IgD-negative memory B cell (primary cell): ENCODE data around the gene GNAQ. TPM values are rescaled to one million over a fixed set of nuclear protein-coding genes. Genes with fewer than 3 reads are reported as not detected.

Experiments used
- H3K27ac Mint-ChIP-seq, 3 donors: one replicate each; pipeline ENCODE4 v1.8.0; 2020 to 2022; ENCODE audit warnings: mild to moderate bottlenecking in 3 of 3, mixed read lengths in 3 of 3, moderate library complexity in 1 of 3
- H3K27me3 Mint-ChIP-seq: one replicate; pipeline ENCODE4 v1.8.0; 2021; ENCODE audit warnings: mixed read lengths
- H3K36me3 Mint-ChIP-seq: one replicate; pipeline ENCODE4 v1.8.0; 2020; ENCODE audit warnings: mild to moderate bottlenecking, mixed read lengths
- H3K4me1 Mint-ChIP-seq, 3 donors: one replicate each; pipeline ENCODE4 v1.8.0; 2020 to 2022; ENCODE audit warnings: mixed read lengths in 3 of 3, mild to moderate bottlenecking in 1 of 3
- H3K4me3 Mint-ChIP-seq, 4 donors: one replicate each; pipeline ENCODE4 v1.8.0; 2020 to 2022; ENCODE audit warnings: mild to moderate bottlenecking in 4 of 4, mixed read lengths in 4 of 4, moderate library complexity in 3 of 4
- H3K9me3 Mint-ChIP-seq, 3 donors: one replicate each; pipeline ENCODE4 v1.8.0; 2020 to 2021; ENCODE audit warnings: mixed read lengths in 3 of 3, mild to moderate bottlenecking in 1 of 3
- polyA plus RNA-seq: library from polyadenylated mRNA; unstranded; fragments of 300-500 nt; fragmentation: Illumina TruSeq; gene quantifications from one replicate; pipeline ENCODE4 v1.2.3, GENCODE V29; 2021

The GNAQ gene
- polyA plus RNA-seq, 1 donor from 2014 or later: 0.39 TPM

DNA sequence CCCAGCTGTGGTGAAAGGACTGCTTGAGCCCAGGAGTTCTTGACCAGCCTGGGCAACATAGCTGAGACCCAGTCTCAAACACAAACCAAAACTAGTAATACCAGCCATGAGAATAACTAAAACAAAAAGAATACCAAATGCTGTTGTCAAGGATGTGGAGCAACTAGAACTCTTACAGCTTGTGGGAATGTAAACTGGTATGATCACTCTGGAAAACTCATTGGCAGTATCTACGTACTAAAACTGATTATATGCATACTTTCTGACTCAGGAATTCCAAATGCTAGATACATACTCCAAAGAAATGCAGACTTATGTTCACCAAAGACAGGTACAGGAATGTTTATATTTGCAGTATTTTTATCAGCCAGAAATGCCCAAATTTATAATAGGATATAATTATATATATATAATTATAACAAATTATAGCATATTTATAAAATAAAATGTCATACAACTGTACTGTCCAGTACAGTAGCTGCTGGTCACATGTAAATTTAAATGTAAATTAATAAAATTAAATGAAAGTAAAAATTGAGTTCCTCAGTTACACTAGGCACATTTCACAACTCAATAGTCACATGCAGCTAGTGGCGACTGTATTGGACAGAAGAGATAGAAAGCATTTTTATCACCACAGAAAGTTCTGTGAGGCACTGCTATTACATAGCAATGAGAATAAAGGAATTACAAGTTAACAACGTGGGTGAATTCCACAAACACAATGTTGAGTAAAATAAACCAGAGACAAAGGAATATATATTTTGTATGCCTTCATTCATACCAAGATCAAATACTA is 118.5 kb downstream of the GNAQ start:
- Mint-ChIP-seq H3K9me3 (no peaks in the 10 kb centered on the region), H3K27me3 (peaks cover 14% of the 10 kb centered on the region), H3K4me3 (no peak overlapping the region), H3K4me1 (peaks cover 0 to 3% (median 0%) of the 10 kb centered on the region in 3 donors), H3K27ac (no peak overlapping the region), H3K36me3 (no peaks in the 10 kb centered on the region)

GRCh38 chr9:77911928-77912327 is 119.7 kb downstream of the GNAQ start:
- H3K36me3 Mint-ChIP-seq: no peaks in the 10 kb centered on the region
- H3K9me3 Mint-ChIP-seq: no peaks in the 10 kb centered on the region
- no peak overlapping the region for H3K27ac Mint-ChIP-seq
- peaks cover 0 to 2% (median 0%) of the 10 kb centered on the region in 3 donors for H3K4me1 Mint-ChIP-seq
- no peak overlapping the region for H3K4me3 Mint-ChIP-seq
- peaks cover 18% of the 10 kb centered on the region for H3K27me3 Mint-ChIP-seq

GRCh38 chr9:77910194-77910621 is 121.4 kb downstream of the GNAQ start:
- H3K27me3 Mint-ChIP-seq: peaks cover 22% of the 10 kb centered on the region
- H3K9me3 Mint-ChIP-seq: no peaks in the 10 kb centered on the region
- peaks cover 0 to 2% (median 0%) of the 10 kb centered on the region in 3 donors for H3K4me1 Mint-ChIP-seq
- no peaks in the 10 kb centered on the region for H3K36me3 Mint-ChIP-seq
- no peak overlapping the region for H3K27ac Mint-ChIP-seq
- H3K4me3 Mint-ChIP-seq: no peak overlapping the region

DNA sequence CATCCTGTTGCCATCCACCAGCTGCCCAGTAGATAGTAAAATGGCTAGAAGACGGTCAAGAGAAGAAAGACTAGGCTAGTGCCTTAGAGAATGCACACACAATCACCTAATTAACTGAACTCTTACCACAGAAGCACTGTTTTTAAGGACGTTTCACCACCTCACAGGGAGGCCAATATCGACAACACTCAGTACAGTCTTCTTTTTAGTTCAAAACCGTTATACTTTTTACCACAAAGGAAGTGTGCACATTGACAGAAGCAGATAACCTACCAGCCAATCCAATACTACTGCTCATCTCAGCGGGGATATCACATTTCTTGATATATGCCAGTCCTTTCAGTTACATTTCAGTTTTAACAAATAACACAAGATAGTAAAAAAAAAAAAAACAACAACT is 122.3 kb downstream of the GNAQ start:
- Mint-ChIP-seq H3K27ac (peak overlapping the region in 1 of 3 donors; percentile 67), H3K9me3 (no peaks in the 10 kb centered on the region), H3K36me3 (no peaks in the 10 kb centered on the region), H3K4me1 (peaks cover 0 to 2% (median 0%) of the 10 kb centered on the region in 3 donors), H3K4me3 (no peak overlapping the region), H3K27me3 (peaks cover 22% of the 10 kb centered on the region)

GRCh38 chr9:77908293-77908692 is 123.3 kb downstream of the GNAQ start:
- Mint-ChIP-seq H3K9me3 (no peaks in the 10 kb centered on the region), H3K27me3 (peaks cover 22% of the 10 kb centered on the region), H3K36me3 (no peaks in the 10 kb centered on the region), H3K27ac (no peak overlapping the region), H3K4me1 (peaks cover 0 to 2% (median 0%) of the 10 kb centered on the region in 3 donors), H3K4me3 (no peak overlapping the region)

DNA sequence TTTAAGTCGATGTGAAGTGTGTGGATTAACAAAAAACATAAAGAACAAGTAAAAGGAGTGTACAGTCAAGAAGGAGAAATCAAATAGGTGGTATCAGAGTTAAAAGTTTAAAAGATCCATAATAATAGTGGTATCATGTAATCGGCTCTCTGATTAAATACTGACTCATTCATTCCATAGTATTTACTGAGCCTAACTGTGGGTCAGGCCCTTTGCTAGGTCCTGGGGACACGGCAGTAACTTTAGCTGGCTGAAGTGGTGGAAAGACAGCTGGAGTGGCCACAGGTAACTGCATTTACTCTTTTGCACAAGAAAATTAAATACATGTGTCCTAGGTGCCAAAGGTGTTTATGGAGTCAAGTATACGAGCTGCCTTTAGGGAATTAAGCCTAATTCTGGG is 124.0 kb downstream of the GNAQ start:
- H3K4me3 Mint-ChIP-seq: no peak overlapping the region
- H3K9me3 Mint-ChIP-seq: no peaks in the 10 kb centered on the region
- no peaks in the 10 kb centered on the region for H3K36me3 Mint-ChIP-seq
- H3K4me1 Mint-ChIP-seq: peaks cover 0 to 2% (median 0%) of the 10 kb centered on the region in 3 donors
- no peak overlapping the region for H3K27ac Mint-ChIP-seq
- H3K27me3 Mint-ChIP-seq: peaks cover 20% of the 10 kb centered on the region

GRCh38 chr9:77906991-77907390 is 124.6 kb downstream of the GNAQ start:
- Mint-ChIP-seq H3K4me3 (no peak overlapping the region), H3K27ac (no peak overlapping the region), H3K27me3 (peaks cover 20% of the 10 kb centered on the region), H3K36me3 (no peaks in the 10 kb centered on the region), H3K9me3 (no peaks in the 10 kb centered on the region), H3K4me1 (peaks cover 0 to 2% (median 0%) of the 10 kb centered on the region in 3 donors)

- H3K27ac Mint-ChIP-seq: no peak overlapping the region
- H3K4me3 Mint-ChIP-seq: no peak overlapping the region
- peaks cover 13% of the 10 kb centered on the region for H3K27me3 Mint-ChIP-seq
- H3K4me1 Mint-ChIP-seq: no peaks in the 10 kb centered on the region
- no peaks in the 10 kb centered on the region for H3K36me3 Mint-ChIP-seq
- H3K9me3 Mint-ChIP-seq: no peaks in the 10 kb centered on the region
Measured at GRCh38 chr9:77903666-77904285, 127.8 kb downstream of the GNAQ start.

DNA sequence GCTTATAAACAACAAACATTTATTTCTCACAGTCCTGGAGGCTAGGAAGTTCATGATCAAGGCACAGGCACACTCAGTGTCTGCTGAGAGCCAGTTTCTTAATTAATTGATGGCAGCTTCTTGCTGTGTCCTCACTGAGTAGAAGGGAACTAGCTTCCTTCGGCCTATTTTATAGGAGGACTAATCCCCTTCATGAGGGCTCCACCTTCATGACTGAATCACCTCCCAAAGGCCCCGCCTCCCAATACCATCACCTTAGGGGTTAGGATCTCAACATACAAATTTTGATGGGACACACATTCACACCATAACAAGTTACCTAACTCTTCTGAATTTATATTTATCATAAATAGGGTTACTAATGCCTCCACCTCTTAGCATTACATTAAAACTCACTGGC is 129.8 kb downstream of the GNAQ start:
- no peak overlapping the region for H3K27ac Mint-ChIP-seq
- H3K9me3 Mint-ChIP-seq: peaks cover 0 to 1% (median 0%) of the 10 kb centered on the region in 3 donors
- H3K4me3 Mint-ChIP-seq: no peak overlapping the region
- H3K27me3 Mint-ChIP-seq: peaks cover 6% of the 10 kb centered on the region
- H3K4me1 Mint-ChIP-seq: no peaks in the 10 kb centered on the region
- H3K36me3 Mint-ChIP-seq: no peaks in the 10 kb centered on the region

DNA sequence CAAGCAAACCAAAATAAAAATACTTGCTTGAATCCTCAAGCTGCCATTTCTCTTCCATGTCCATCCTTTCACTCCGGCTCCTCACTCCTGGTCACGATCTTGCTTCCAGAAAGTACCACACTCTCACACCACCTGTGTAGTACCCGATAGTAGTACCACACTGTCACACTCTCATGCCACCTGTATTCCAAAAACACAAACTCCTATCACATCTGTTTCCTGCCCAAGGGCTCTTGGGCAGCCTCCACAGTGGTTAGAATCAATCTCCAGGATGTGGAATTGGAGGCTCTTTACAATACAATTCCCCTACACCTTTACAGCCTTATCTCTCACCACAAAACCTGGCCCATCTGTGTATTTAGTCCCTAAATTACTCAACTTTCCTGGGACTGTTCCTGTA is 130.6 kb downstream of the GNAQ start:
- Mint-ChIP-seq H3K27ac (no peak overlapping the region), H3K9me3 (peaks cover 0 to 4% (median 0%) of the 10 kb centered on the region in 3 donors), H3K36me3 (no peaks in the 10 kb centered on the region), H3K4me1 (no peaks in the 10 kb centered on the region), H3K27me3 (peaks cover 6% of the 10 kb centered on the region), H3K4me3 (no peak overlapping the region)

DNA sequence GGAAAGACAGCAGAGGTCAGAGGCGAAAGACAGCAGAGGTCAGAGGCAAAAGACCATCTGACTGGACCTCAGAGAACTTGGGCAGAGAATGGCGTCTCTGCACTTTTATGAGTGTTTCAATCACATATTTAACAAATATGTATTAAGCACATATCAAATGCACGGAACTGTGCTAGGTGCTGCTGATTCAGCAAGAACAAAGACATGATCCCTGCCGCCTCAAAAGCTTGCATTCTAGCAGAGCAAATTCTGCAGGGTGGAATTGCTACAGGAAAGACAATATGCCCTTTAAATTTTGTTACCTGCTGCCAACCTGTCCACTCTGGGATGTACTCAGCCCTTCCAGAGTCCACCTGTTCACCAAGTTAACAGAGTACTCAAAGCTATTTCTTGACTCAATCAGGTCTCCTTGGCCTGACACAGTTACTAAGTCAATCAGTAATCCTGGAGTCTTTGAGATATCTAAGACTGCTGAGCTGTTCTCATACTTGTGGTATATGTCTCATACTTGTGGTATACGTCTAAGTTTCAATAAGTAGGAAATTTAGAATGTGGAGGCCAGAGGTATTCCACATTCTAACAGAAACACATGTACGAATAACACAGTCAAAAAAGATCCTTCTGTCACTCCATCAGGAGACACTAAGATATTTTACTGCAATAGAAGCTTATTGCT is 131.8 kb downstream of the GNAQ start:
- no peak overlapping the region for H3K27ac Mint-ChIP-seq
- H3K9me3 Mint-ChIP-seq: peaks cover 0 to 4% (median 0%) of the 10 kb centered on the region in 3 donors
- H3K4me1 Mint-ChIP-seq: no peaks in the 10 kb centered on the region

DNA sequence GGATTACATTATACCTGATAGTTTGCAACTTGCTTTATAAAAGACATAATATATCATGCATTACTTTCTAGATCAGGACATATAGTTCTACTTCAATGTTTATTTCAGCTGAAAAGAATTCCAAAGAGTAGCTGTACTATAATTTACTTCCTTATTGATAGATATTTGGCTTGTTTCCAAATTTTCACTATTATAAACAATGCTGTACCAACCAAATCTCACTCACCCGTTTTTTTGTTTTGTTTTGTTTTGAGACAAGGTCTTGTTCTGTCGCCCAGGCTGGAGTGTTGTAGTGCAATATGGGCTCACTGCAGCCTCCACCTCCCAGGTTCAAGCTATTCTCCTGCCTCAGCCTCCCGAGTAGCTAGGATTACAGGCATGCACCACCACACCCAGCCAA is 132.7 kb downstream of the GNAQ start:
- Mint-ChIP-seq H3K27me3 (peaks cover 3% of the 10 kb centered on the region), H3K9me3 (peaks cover 0 to 4% (median 0%) of the 10 kb centered on the region in 3 donors), H3K36me3 (no peaks in the 10 kb centered on the region), H3K27ac (no peak overlapping the region), H3K4me1 (no peaks in the 10 kb centered on the region), H3K4me3 (no peak overlapping the region)

More for the DNA sequence above, 131.8 kb downstream of the GNAQ start:
- peaks cover 3% of the 10 kb centered on the region for H3K27me3 Mint-ChIP-seq
- H3K36me3 Mint-ChIP-seq: no peaks in the 10 kb centered on the region
- H3K4me3 Mint-ChIP-seq: no peak overlapping the region

GRCh38 chr9:77896938-77897667 is 134.5 kb downstream of the GNAQ start:
- Mint-ChIP-seq H3K9me3 (peaks cover 0 to 4% (median 2%) of the 10 kb centered on the region in 3 donors), H3K27me3 (peaks cover 8% of the 10 kb centered on the region), H3K4me3 (no peak overlapping the region), H3K27ac (no peak overlapping the region), H3K36me3 (no peaks in the 10 kb centered on the region), H3K4me1 (peaks cover 0 to 2% (median 0%) of the 10 kb centered on the region in 3 donors)

- H3K4me1 Mint-ChIP-seq: peaks cover 0 to 4% (median 0%) of the 10 kb centered on the region in 3 donors
- no peak overlapping the region for H3K4me3 Mint-ChIP-seq
- H3K27ac Mint-ChIP-seq: no peak overlapping the region
- peaks cover 0 to 4% (median 2%) of the 10 kb centered on the region in 3 donors for H3K9me3 Mint-ChIP-seq
- H3K36me3 Mint-ChIP-seq: no peaks in the 10 kb centered on the region
- H3K27me3 Mint-ChIP-seq: peaks cover 8% of the 10 kb centered on the region
Measured at GRCh38 chr9:77896269-77896937, 135.2 kb downstream of the GNAQ start.
